HCT116 (cell line): ENCODE data around the gene AMPD3. TPM values are rescaled to one million over a fixed set of nuclear protein-coding genes. Genes with fewer than 3 reads are reported as not detected.
"Not testable (repeated sequence)": the region's sequence is repeated elsewhere in the genome, so short reads cannot be mapped to it uniquely, and the experiment has no call there.

Source experiments
- ATAC-seq: fragments of 200-7000 bp; cut with Tn5 transposase; 2 replicates; pipeline ENCODE4 v1.9.1; 2020; ENCODE audit warnings: mild to moderate bottlenecking, moderate library complexity
- BruUV-seq: library from RNA; stranded (reverse); fragments of 400-500 nt; replicated peaks from 2 replicates; lab custom pipeline; 2021; lab: Mats Ljungman, UMichigan
- CTCF ChIA-PET: fragments of 300-600 bp; sonication (Branson Sonifier 250); formaldehyde crosslinking; loops from one replicate; lab custom pipeline; 2021; ENCODE audit warnings: antibody characterized with exemption; lab: Charles Lee
- POLR2A ChIA-PET: fragments of 300-600, 350-600 bp; sonication (Branson Sonifier 250); formaldehyde crosslinking; loops from one replicate; lab custom pipeline; 2021; ENCODE audit warnings: antibody characterized with exemption; lab: Charles Lee
- RAD21 ChIA-PET, 2 experiments: fragments of 300-600 bp; sonication (Branson Sonifier 250); formaldehyde crosslinking; loops; one replicate each; lab custom pipeline; 2023; ENCODE audit warnings: low total read pairs in 2 of 2; ENCODE audit not compliant: uncharacterized antibody in 2 of 2, unreplicated experiment in 2 of 2, low non-redundant PET in 1 of 2; lab: Charles Lee
- DNase-seq: peaks from one replicate; pipeline ENCODE4 v3.0.0-alpha.2; 2010; ENCODE audit warnings: low read depth, low spot score
- H2AFZ ChIP-seq: fragments of 200-600 bp; shearing (Covaris generic), sonication (generic); 2 replicates; pipeline ENCODE4 v1.6.1; 2017; ENCODE audit warnings: low read depth, mixed run types, mixed read lengths, antibody characterized with exemption, low read length; ENCODE audit not compliant: poor library complexity, severe bottlenecking
- H3K27ac ChIP-seq: 2 replicates; pipeline ENCODE4 v1.5.1; 2012; ENCODE audit warnings: low read depth, low read length
- H3K27me3 ChIP-seq: fragments of 200-600 bp; sonication (generic); 2 replicates; pipeline ENCODE4 v1.6.1; 2016; ENCODE audit warnings: mixed run types, low read length, mixed read lengths; ENCODE audit not compliant: insufficient read depth
- H3K36me3 ChIP-seq, 2 experiments: fragments of 200-500 bp in 1 of 2; fragments of 200-600 bp in 1 of 2; sonication (Bioruptor generic) in 1 of 2; sonication (generic) in 1 of 2; 2 replicates each; pipeline versions ENCODE4 v1.5.1 to v1.6.1; 2014 to 2016; ENCODE audit warnings: low read length in 2 of 2, inconsistent platforms in 1 of 2, mixed read lengths in 1 of 2, mixed run types in 1 of 2; ENCODE audit not compliant: insufficient read depth in 2 of 2, control insufficient read depth in 1 of 2
- H3K4me1 ChIP-seq, 2 experiments: fragments of 200-600 bp in 1 of 2; sonication (generic) in 1 of 2; 2 replicates each; pipeline versions ENCODE4 v1.5.1 to v1.6.1; 2012 to 2017; ENCODE audit warnings: low read length in 2 of 2, inconsistent platforms in 1 of 2, mild to moderate bottlenecking in 1 of 2, mixed read lengths in 1 of 2, mixed run types in 1 of 2, moderate library complexity in 1 of 2; ENCODE audit not compliant: insufficient read depth in 2 of 2, control insufficient read depth in 1 of 2
- H3K4me2 ChIP-seq: fragments of 200-600 bp; sonication (generic); 2 replicates; pipeline ENCODE4 v1.6.1; 2017; ENCODE audit warnings: mixed run types, low read length, mixed read lengths
- H3K4me3 ChIP-seq, 2 experiments: fragments of 200-600 bp in 1 of 2; sonication (generic) in 1 of 2; replicated peaks in 1 of 2; 2 replicates each; pipeline ENCODE4 v1.5.1; 2011 to 2016; ENCODE audit warnings: low read length in 2 of 2, control low read depth in 1 of 2, low read depth in 1 of 2, mild to moderate bottlenecking in 1 of 2, mixed read lengths in 1 of 2, mixed run types in 1 of 2
- H3K79me2 ChIP-seq: fragments of 200-600 bp; sonication (generic); 2 replicates; pipeline ENCODE4 v1.6.1; 2017; ENCODE audit warnings: mild to moderate bottlenecking, mixed run types, low read length, moderate library complexity, mixed read lengths; ENCODE audit not compliant: insufficient read depth
- H3K9ac ChIP-seq: fragments of 200-600 bp; sonication (generic); 2 replicates; pipeline ENCODE4 v1.6.1; 2016; ENCODE audit warnings: low read length, mixed read lengths
- H3K9me2 ChIP-seq: fragments of 200-600 bp; sonication (generic), shearing (Covaris generic); 2 replicates; pipeline ENCODE4 v1.6.1; 2017; ENCODE audit warnings: mixed run types, mild to moderate bottlenecking, moderate library complexity; ENCODE audit not compliant: insufficient read depth
- H3K9me3 ChIP-seq, 2 experiments: fragments of 200-500 bp in 1 of 2; fragments of 200-600 bp in 1 of 2; sonication (Bioruptor generic) in 1 of 2; sonication (generic) in 1 of 2; 2 replicates each; pipeline ENCODE4 v1.6.1; 2014 to 2017; ENCODE audit warnings: low read length in 2 of 2, mixed read lengths in 2 of 2, inconsistent platforms in 1 of 2, low read depth in 1 of 2, mild to moderate bottlenecking in 1 of 2, mixed run types in 1 of 2, moderate library complexity in 1 of 2; ENCODE audit not compliant: control insufficient read depth in 1 of 2, insufficient read depth in 1 of 2
- H4K20me1 ChIP-seq: fragments of 200-600 bp; sonication (generic), shearing (Covaris generic); 2 replicates; pipeline ENCODE4 v1.6.1; 2017; ENCODE audit warnings: mixed run types, mild to moderate bottlenecking, moderate library complexity; ENCODE audit not compliant: insufficient read depth
- CEBPB ChIP-seq: IDR thresholded peaks from 2 replicates; pipeline ENCODE4 v1.6.1; 2012; ENCODE audit warnings: low read depth
- CTCF ChIP-seq, 3 experiments: fragments of 200-600 bp in 1 of 3; sonication (generic) in 1 of 3; IDR thresholded peaks in 2 of 3; conservative IDR thresholded peaks in 1 of 3; 2 replicates each; pipeline ENCODE4 v1.5.1; 2012 to 2017; ENCODE audit warnings: low read depth in 2 of 3, low read length in 2 of 3, antibody characterized with exemption in 1 of 3, borderline replicate concordance in 1 of 3, control low read depth in 1 of 3, mild to moderate bottlenecking in 1 of 3, mixed read lengths in 1 of 3, mixed run types in 1 of 3, moderate library complexity in 1 of 3; ENCODE audit not compliant: insufficient read depth in 1 of 3
- EGR1 ChIP-seq: IDR thresholded peaks from 2 replicates; pipeline ENCODE4 v1.6.1; 2012; ENCODE audit warnings: low read depth
- JUND ChIP-seq: IDR thresholded peaks from 2 replicates; pipeline ENCODE4 v1.6.1; 2012
- RAD21 ChIP-seq: IDR thresholded peaks from 2 replicates; pipeline ENCODE4 v1.6.1; 2012; ENCODE audit warnings: low read depth, mild to moderate bottlenecking
- ZFX ChIP-seq: fragments of 450-650 bp; IDR thresholded peaks from 2 replicates; pipeline ENCODE4 v1.6.1; 2017
- intact Hi-C: fragments of 100-400 bp; cut with micrococcal nuclease; formaldehyde crosslinking; loops from 2 replicates; pipeline ENCODE4 v1.10.0; 2022
- total RNA-seq: library from RNA; stranded (reverse); gene quantifications from one replicate; pipeline ENCODE4 v1.2.1, GENCODE V29; 2021; ENCODE audit not compliant: unreplicated experiment

The AMPD3 gene
- total RNA-seq, 1 experiment from 2014 or later = 25.9 TPM

- Histone ChIP-seq H3K27me3 (no peaks in the 10 kb centered on the region), H4K20me1 (no peaks in the 10 kb centered on the region), H3K9me3 (no peaks in the 10 kb centered on the region), H3K4me2 (no peak overlapping the region), H3K27ac (no peak overlapping the region), H3K79me2 (no peaks in the 10 kb centered on the region), H3K9ac (no peak overlapping the region), H3K4me1 (peaks cover 0 to 4% of the 10 kb centered on the region in 2 experiments; a peak in 1 of 4 replicates), H3K36me3 (no peaks in the 10 kb centered on the region), H3K9me2 (no peaks in the 10 kb centered on the region), H3K4me3 (no peak overlapping the region), H2AFZ (no peak overlapping the region)
- DNase-seq (no peak), ATAC-seq (no peak)
- TF ChIP-seq RAD21 (0 out of 2 replicates have a peak, but pooled peaks have one; percentile 4), CTCF (IDR thresholded peaks at IDR 0.05 in 2 of 3, conservative IDR thresholded peaks at IDR 0.05 in 1 of 3; ENCODE audit: borderline replicate concordance in 1 of 3, insufficient read depth in 1 of 3, low read depth in 2 of 3, low read length in 2 of 3) (no peak), JUND (no peak), EGR1 (no peak), ZFX (no peak), CEBPB (no peak)
- ChIA-PET RAD21 (no interaction called here), POLR2A (no interaction called here), CTCF (interaction anchor here (1.6 kb wide), 1 partner anchor 70 kb away, joined by 4 read pairs; no protein-coding TSS in a partner anchor)
- no TSS peak for BruUV-seq
- intact Hi-C loops = no loop called here
These were observed 18.8 kb upstream of the AMPD3 start for GRCh38 chr11:10436224-10436623.

- H2AFZ ChIP-seq, H4K20me1 ChIP-seq, ATAC-seq, RAD21 ChIA-PET, POLR2A ChIA-PET, H3K27me3 ChIP-seq, H3K9me3 ChIP-seq, DNase-seq, H3K36me3 ChIP-seq, H3K27ac ChIP-seq, H3K9me2 ChIP-seq, BruUV-seq, H3K79me2 ChIP-seq, H3K4me3 ChIP-seq, intact Hi-C loops, H3K9ac ChIP-seq, H3K4me2 ChIP-seq, H3K4me1 ChIP-seq: not testable (repeated sequence)
- CTCF ChIA-PET = interaction anchor here (1.6 kb wide), 1 partner anchor 70 kb away, joined by 4 read pairs; no protein-coding TSS in a partner anchor
These were observed 18.4 kb upstream of the AMPD3 start for GRCh38 chr11:10436683-10437082.
